Caco-2 (cell line): ENCODE results near the gene DCDC1. TPM values are rescaled to one million over a fixed set of nuclear protein-coding genes. Genes with fewer than 3 reads are reported as not detected.

Experiments
- BruUV-seq: library from RNA; stranded (reverse); fragments of 400-500 nt; replicated peaks from 2 replicates; lab custom pipeline; 2021; lab: Mats Ljungman, UMichigan
- CTCF ChIA-PET: fragments of 300-600 bp; sonication (Branson Sonifier 250); formaldehyde crosslinking; loops from one replicate; lab custom pipeline; 2022; ENCODE audit warnings: antibody characterized with exemption; lab: Charles Lee
- POLR2A ChIA-PET: fragments of 300-600 bp; sonication (Branson Sonifier 250); formaldehyde crosslinking; loops from one replicate; lab custom pipeline; 2022; ENCODE audit warnings: antibody characterized with exemption; lab: Charles Lee
- DNase-seq, 2 experiments: peaks; one replicate each; pipeline versions ENCODE4 v3.0.0 to v3.0.0-alpha.2; 2020 to 2022
- H3K27me3 ChIP-seq: replicated peaks from 2 replicates; pipeline ENCODE4 v1.6.0; 2011; ENCODE audit warnings: low read length; ENCODE audit not compliant: control insufficient read depth, insufficient read depth
- H3K36me3 ChIP-seq: 2 replicates; pipeline ENCODE4 v1.5.1; 2011; ENCODE audit warnings: low read length; ENCODE audit not compliant: control insufficient read depth, insufficient read depth
- H3K4me1 ChIP-seq: fragments of 250-450 bp; sonication (Bioruptor Pico); 2 replicates; pipeline ENCODE4 v1.5.1; 2020; ENCODE audit warnings: mild to moderate bottlenecking
- H3K4me3 ChIP-seq: 2 replicates; pipeline ENCODE4 v1.5.1; 2011; ENCODE audit warnings: low read depth, mild to moderate bottlenecking, control low read depth, low read length
- H3K9me3 ChIP-seq: fragments of 250-450 bp; sonication (Bioruptor Pico); 2 replicates; pipeline ENCODE4 v1.5.1; 2020; ENCODE audit warnings: mild to moderate bottlenecking, moderate library complexity
- H3K27ac Mint-ChIP-seq: one replicate; pipeline ENCODE4 v1.8.0; 2022; ENCODE audit warnings: mixed read lengths; ENCODE audit not compliant: unreplicated experiment
- H3K27me3 Mint-ChIP-seq: one replicate; pipeline ENCODE4 v1.8.0; 2022; ENCODE audit warnings: mixed read lengths; ENCODE audit not compliant: insufficient read depth, unreplicated experiment
- H3K36me3 Mint-ChIP-seq: one replicate; pipeline ENCODE4 v1.8.0; 2022; ENCODE audit warnings: mild to moderate bottlenecking, mixed read lengths; ENCODE audit not compliant: insufficient read depth, unreplicated experiment
- H3K4me1 Mint-ChIP-seq: one replicate; pipeline ENCODE4 v1.8.0; 2022; ENCODE audit warnings: low read depth, mixed read lengths; ENCODE audit not compliant: unreplicated experiment
- H3K4me3 Mint-ChIP-seq: one replicate; pipeline ENCODE4 v1.8.0; 2022; ENCODE audit warnings: mild to moderate bottlenecking, moderate library complexity, mixed read lengths; ENCODE audit not compliant: unreplicated experiment
- H3K9me3 Mint-ChIP-seq: one replicate; pipeline ENCODE4 v1.8.0; 2022; ENCODE audit warnings: mixed read lengths; ENCODE audit not compliant: unreplicated experiment
- CTCF ChIP-seq, 2 experiments: fragments of 200-600 bp in 1 of 2; IDR thresholded peaks; 1 replicate in 1 of 2; 2 replicates in 1 of 2; pipeline versions ENCODE4 v1.5.1 to v1.8.0; 2011 to 2022; ENCODE audit warnings: antibody characterized with exemption in 1 of 2, control low read depth in 1 of 2, inconsistent platforms in 1 of 2, low read depth in 1 of 2, low read length in 1 of 2, mild to moderate bottlenecking in 1 of 2, moderate library complexity in 1 of 2; ENCODE audit not compliant: insufficient read depth in 1 of 2, severe bottlenecking in 1 of 2, unreplicated experiment in 1 of 2
- intact Hi-C: fragments of 100-400 bp; cut with micrococcal nuclease; formaldehyde crosslinking; loops from one replicate; pipeline ENCODE4 v1.10.0; 2022; ENCODE audit not compliant: unreplicated experiment
- total RNA-seq: library from RNA; stranded (reverse); gene quantifications from 2 replicates; pipeline ENCODE4 v1.2.3, GENCODE V29; 2022

Gene DCDC1
- total RNA-seq, 1 experiment from 2014 or later: not detected

- DNase-seq: no peak
- no peaks in the 10 kb centered on the region for H3K36me3 Mint-ChIP-seq
- BruUV-seq: no TSS peak
- H3K36me3 ChIP-seq: no peaks in the 10 kb centered on the region
- no peaks in the 10 kb centered on the region for H3K27me3 Mint-ChIP-seq
- H3K4me3 Mint-ChIP-seq: no peak overlapping the region
- no peak for TF ChIP-seq CTCF (IDR thresholded peaks at IDR 0.05; ENCODE audit: insufficient read depth in 1 of 2, low read depth in 1 of 2, low read length in 1 of 2, severe bottlenecking in 1 of 2, unreplicated experiment in 1 of 2)
- H3K27me3 ChIP-seq: no peaks in the 10 kb centered on the region
- ChIA-PET POLR2A (no interaction called here), CTCF (no interaction called here)
- H3K4me3 ChIP-seq: no peak overlapping the region
- H3K9me3 Mint-ChIP-seq: peaks cover 10% of the 10 kb centered on the region
- H3K9me3 ChIP-seq: peaks cover 8% of the 10 kb centered on the region; the same call in 1 of the 2 replicates
- intact Hi-C loops: no loop called here
- H3K27ac Mint-ChIP-seq: no peak overlapping the region
- no peaks in the 10 kb centered on the region for H3K4me1 Mint-ChIP-seq
- no peaks in the 10 kb centered on the region for H3K4me1 ChIP-seq
Measured at GRCh38 chr11:30938810-30939209, 430.7 kb downstream of the DCDC1 start.

GRCh38 chr11:30938171-30938570, 431.4 kb downstream of the DCDC1 start:
- no peaks in the 10 kb centered on the region for H3K27me3 ChIP-seq
- H3K4me1 ChIP-seq: no peaks in the 10 kb centered on the region
- intact Hi-C loops: no loop called here
- no peaks in the 10 kb centered on the region for H3K36me3 Mint-ChIP-seq
- H3K4me3 ChIP-seq: no peak overlapping the region
- no peaks in the 10 kb centered on the region for H3K27me3 Mint-ChIP-seq
- no peaks in the 10 kb centered on the region for H3K36me3 ChIP-seq
- no peak for DNase-seq
- peaks cover 10% of the 10 kb centered on the region for H3K9me3 Mint-ChIP-seq
- POLR2A ChIA-PET: no interaction called here
- H3K9me3 ChIP-seq: peaks cover 8% of the 10 kb centered on the region; the same call in 1 of the 2 replicates
- BruUV-seq: no TSS peak
- no peak for TF ChIP-seq CTCF (IDR thresholded peaks at IDR 0.05; ENCODE audit: insufficient read depth in 1 of 2, low read depth in 1 of 2, low read length in 1 of 2, severe bottlenecking in 1 of 2, unreplicated experiment in 1 of 2)
- H3K4me1 Mint-ChIP-seq: no peaks in the 10 kb centered on the region
- CTCF ChIA-PET: no interaction called here
- H3K4me3 Mint-ChIP-seq: no peak overlapping the region
- H3K27ac Mint-ChIP-seq: no peak overlapping the region

GRCh38 chr11:30936491-30936890, 433.0 kb downstream of the DCDC1 start:
- Mint-ChIP-seq H3K4me3 (no peak overlapping the region), H3K9me3 (peaks cover 7% of the 10 kb centered on the region), H3K27me3 (no peaks in the 10 kb centered on the region), H3K27ac (no peak overlapping the region), H3K36me3 (no peaks in the 10 kb centered on the region), H3K4me1 (no peaks in the 10 kb centered on the region)
- H3K27me3 ChIP-seq: no peaks in the 10 kb centered on the region
- no peak overlapping the region for H3K4me3 ChIP-seq
- DNase-seq: no peak
- no peaks in the 10 kb centered on the region for H3K36me3 ChIP-seq
- CTCF ChIA-PET: no interaction called here
- H3K4me1 ChIP-seq: no peaks in the 10 kb centered on the region
- POLR2A ChIA-PET: no interaction called here
- intact Hi-C loops: no loop called here
- BruUV-seq: no TSS peak
- H3K9me3 ChIP-seq: peaks cover 8% of the 10 kb centered on the region; the same call in 1 of the 2 replicates
- no peak for TF ChIP-seq CTCF (IDR thresholded peaks at IDR 0.05; ENCODE audit: insufficient read depth in 1 of 2, low read depth in 1 of 2, low read length in 1 of 2, severe bottlenecking in 1 of 2, unreplicated experiment in 1 of 2)
